CD4-positive, alpha-beta T cell (primary cell): ENCODE data around the gene MAZ. TPM values are rescaled to one million over a fixed set of nuclear protein-coding genes. Genes with fewer than 3 reads are reported as not detected.

Source experiments
- ATAC-seq: fragments of 200-7000 bp; cut with Tn5 transposase; one replicate; pipeline ENCODE4 v1.10.0; 2022; ENCODE audit warnings: mild to moderate bottlenecking; ENCODE audit not compliant: poor library complexity
- CTCF ChIA-PET: fragments of 350-600 bp; sonication (Branson Sonifier 250); formaldehyde crosslinking; loops from one replicate; lab custom pipeline; 2021; ENCODE audit warnings: antibody characterized with exemption, inconsistent platforms; lab: Charles Lee
- POLR2A ChIA-PET: fragments of 350-600 bp; sonication (Branson Sonifier 250); formaldehyde crosslinking; loops from one replicate; lab custom pipeline; 2021; ENCODE audit warnings: antibody characterized with exemption, inconsistent platforms; lab: Charles Lee
- DNase-seq, 14 experiments: peaks; one replicate each; pipeline ENCODE4 v3.0.0-alpha.2; 2013 to 2020; ENCODE audit warnings: mixed read lengths in 2 of 14
- H3K27ac ChIP-seq, 2 donors: one replicate each; pipeline versions ENCODE4 v1.5.1 to v1.7.0; 2013; ENCODE audit warnings: low read length in 2 of 2, low read depth in 1 of 2, mild to moderate bottlenecking in 1 of 2
- H3K27me3 ChIP-seq, 2 experiments: 1 replicate in 1 of 2; 2 replicates in 1 of 2; pipeline versions ENCODE4 v1.6.1 to v1.7.0; 2013; ENCODE audit warnings: low read length in 2 of 2, control low read depth in 1 of 2, mild to moderate bottlenecking in 1 of 2, moderate library complexity in 1 of 2; ENCODE audit not compliant: insufficient read depth in 2 of 2, control insufficient read depth in 1 of 2
- H3K36me3 ChIP-seq: one replicate; pipeline ENCODE4 v1.6.1; 2013; ENCODE audit warnings: low read length, control low read depth; ENCODE audit not compliant: insufficient read depth
- H3K4me1 ChIP-seq: one replicate; pipeline ENCODE4 v1.6.1; 2013; ENCODE audit warnings: low read length, control low read depth; ENCODE audit not compliant: insufficient read depth
- H3K4me3 ChIP-seq: one replicate; pipeline ENCODE4 v1.5.1; 2013; ENCODE audit warnings: mild to moderate bottlenecking, low read length, moderate library complexity
- H3K9me3 ChIP-seq, 2 experiments: 1 replicate in 1 of 2; 2 replicates in 1 of 2; pipeline versions ENCODE4 v1.6.1 to v1.7.0; 2013; ENCODE audit warnings: low read length in 2 of 2, mild to moderate bottlenecking in 2 of 2, control low read depth in 1 of 2, moderate library complexity in 1 of 2; ENCODE audit not compliant: control insufficient read depth in 1 of 2, insufficient read depth in 1 of 2
- H3K27ac Mint-ChIP-seq: one replicate; pipeline ENCODE4 v1.8.0; 2020; ENCODE audit warnings: mixed read lengths
- H3K27me3 Mint-ChIP-seq: one replicate; pipeline ENCODE4 v1.8.0; 2021; ENCODE audit warnings: mixed read lengths
- H3K36me3 Mint-ChIP-seq: one replicate; pipeline ENCODE4 v1.8.0; 2021; ENCODE audit warnings: low read depth, mixed read lengths
- H3K4me1 Mint-ChIP-seq: one replicate; pipeline ENCODE4 v1.8.0; 2021; ENCODE audit warnings: low read depth, mixed read lengths
- H3K4me3 Mint-ChIP-seq: one replicate; pipeline ENCODE4 v1.8.0; 2020; ENCODE audit warnings: mild to moderate bottlenecking, mixed read lengths
- H3K9me3 Mint-ChIP-seq: one replicate; pipeline ENCODE4 v1.8.0; 2020; ENCODE audit warnings: mixed read lengths
- CTCF ChIP-seq: fragments of 200-600 bp; IDR thresholded peaks from one replicate; pipeline ENCODE4 v1.8.0; 2022; ENCODE audit warnings: antibody characterized with exemption, mild to moderate bottlenecking
- intact Hi-C, 2 experiments: fragments of 100-400 bp; cut with DNase I in 1 of 2; cut with micrococcal nuclease in 1 of 2; formaldehyde crosslinking; loops; one replicate each; pipeline versions ENCODE4 v1.15.1 to v1.9.0; 2023 to 2025; cut with DNase I, micrococcal nuclease
- total RNA-seq, 174 experiments: library from RNA in 2 of 174; stranded (reverse) in 2 of 174; gene quantifications; one replicate each; pipeline ENCODE4 v1.2.3 and lab custom pipeline; 2021 to 2026

Gene MAZ
- total RNA-seq, 2 experiments from 2014 or later = 251 to 253 TPM

- H3K36me3 Mint-ChIP-seq = peaks cover 65% of the 10 kb centered on the region
- no peaks in the 10 kb centered on the region for H3K27me3 ChIP-seq
- ChIA-PET POLR2A (interaction anchor here (0.6 to 11.3 kb wide), 29 partner anchors 10 to 377 kb away, joined by 3 to 217 read pairs (median 6); partner anchors contain the start of genes ALDOA, C16orf54, CDIPT and CORO1A), CTCF (interaction anchor here (0.5 to 3.4 kb wide), 23 partner anchors 10 to 207 kb away, joined by 3 to 93 read pairs (median 4); partner anchors contain the start of genes C16orf54, CDIPT, KCTD13 and KIF22)
- H3K9me3 Mint-ChIP-seq = no peaks in the 10 kb centered on the region
- H3K9me3 ChIP-seq = no peaks in the 10 kb centered on the region
- H3K27ac ChIP-seq = peak overlapping the region; percentile 34 to 92
- peaks cover 30% of the 10 kb centered on the region for H3K36me3 ChIP-seq
- peak overlapping the region; percentile 63 for H3K4me3 ChIP-seq
- H3K4me1 ChIP-seq = peaks cover 65% of the 10 kb centered on the region
- intact Hi-C loops = loop anchor here (1.0 to 5.0 kb wide), 9 partner anchors 9 to 260 kb away; partner anchors contain the start of genes ALDOA (in 1 of the 2), HIRIP3 (in 1 of the 2), INO80E (in 1 of the 2) and PAGR1 (in 1 of the 2)
- ATAC-seq (no peak), DNase-seq (peak in 10 of 14 experiments; percentile 31 to 75 (median 52))
- TF ChIP-seq CTCF = no peak
- H3K4me1 Mint-ChIP-seq = peaks cover 59% of the 10 kb centered on the region
- peak overlapping the region; percentile 98 for H3K27ac Mint-ChIP-seq
- H3K4me3 Mint-ChIP-seq = peak overlapping the region; percentile 95
- no peaks in the 10 kb centered on the region for H3K27me3 Mint-ChIP-seq
Measured at GRCh38 chr16:29806641-29807425, 504 bp downstream of the MAZ start.

GRCh38 chr16:29807426-29808218 lies 1.3 kb downstream of the MAZ start:
- Mint-ChIP-seq H3K4me3 (peak overlapping the region; percentile 95), H3K27me3 (no peaks in the 10 kb centered on the region), H3K9me3 (no peaks in the 10 kb centered on the region), H3K4me1 (peaks cover 64% of the 10 kb centered on the region), H3K27ac (peak overlapping the region; percentile 98), H3K36me3 (peaks cover 60% of the 10 kb centered on the region)
- ChIA-PET POLR2A (interaction anchor here (0.6 to 11.3 kb wide), 36 partner anchors 10 to 575 kb away, joined by 3 to 217 read pairs (median 5); partner anchors contain the start of genes ALDOA, C16orf54, CDIPT and CORO1A), CTCF (interaction anchor here (0.5 to 3.4 kb wide), 32 partner anchors 9 to 225 kb away, joined by 3 to 93 read pairs (median 4); partner anchors contain the start of genes C16orf54, CDIPT, KCTD13 and KIF22)
- DNase-seq = peak; percentile 75 to 97 (median 84)
- peak; percentile 58 for TF ChIP-seq CTCF
- Histone ChIP-seq H3K27me3 (no peaks in the 10 kb centered on the region), H3K9me3 (no peaks in the 10 kb centered on the region), H3K4me1 (peaks cover 72% of the 10 kb centered on the region), H3K4me3 (peak overlapping the region; percentile 56), H3K27ac (peak overlapping the region; percentile 67 to 92), H3K36me3 (peaks cover 30% of the 10 kb centered on the region)
- intact Hi-C loops = loop anchor here (1.0 to 5.0 kb wide), 9 partner anchors 9 to 260 kb away; partner anchors contain the start of genes ALDOA (in 1 of the 2), HIRIP3 (in 1 of the 2), INO80E (in 1 of the 2) and PAGR1 (in 1 of the 2)
- ATAC-seq = peak; percentile 49
